ENCODE data around the gene CHRNB1. TPM values are rescaled to one million over a fixed set of nuclear protein-coding genes. Genes with fewer than 3 reads are reported as not detected.

Gene CHRNB1
- total and polyA plus RNA-seq, 2 donors (not counting 1 experiment from before 2014, with no cell fraction given), result 6.2 to 7.2 TPM

GRCh38 chr17:7411427-7411750, 33.5 kb upstream of the CHRNB1 start:
- POLR2A ChIA-PET, result interaction anchor here (0.6 to 1.1 kb wide), 2 partner anchors 145 to 275 kb away, joined by 4 to 5 read pairs; no protein-coding TSS in a partner anchor

More at GRCh38 chr17:7411427-7411750, 33.5 kb upstream of the CHRNB1 start:
- no peak overlapping the region for H3K27ac Mint-ChIP-seq
- 96% methylated on average over 5 of the region's 8 CpGs for WGBS (ENCODE audit: insufficient coverage)
- intact Hi-C loops (cut with micrococcal nuclease), result no loop called here
- peaks cover 4% of the 10 kb centered on the region for H3K4me1 Mint-ChIP-seq
- TF ChIP-seq EZH2 (IDR thresholded peaks at IDR 0.05; ENCODE audit: borderline replicate concordance, insufficient read depth, low read depth, low read length, poor library complexity, severe bottlenecking) (no peak), CTCF (IDR thresholded peaks at IDR 0.05) (no peak)
- peaks cover 27% of the 10 kb centered on the region for H3K27me3 Mint-ChIP-seq
- no peaks in the 10 kb centered on the region for H3K9me3 Mint-ChIP-seq (ENCODE audit: insufficient read depth)
- H3K4me3 Mint-ChIP-seq, result no peak overlapping the region
- Histone ChIP-seq H3K27ac (ENCODE audit: low read length in 2 of 2) (no peak overlapping the region), H3K27me3 (replicated peaks in 1 of 4; ENCODE audit: control extremely low read depth in 1 of 4, control insufficient read depth in 3 of 4, insufficient read depth in 4 of 4, low read length in 3 of 4) (peaks cover 0 to 18% (median 0%) of the 10 kb centered on the region in 4 experiments), H3K9me3 (ENCODE audit: control extremely low read depth in 1 of 3, control insufficient read depth in 2 of 3, insufficient read depth in 1 of 3, low read length in 2 of 3) (no peaks in the 10 kb centered on the region), H3K79me2 (ENCODE audit: control insufficient read depth, insufficient read depth, low read length) (no peaks in the 10 kb centered on the region), H3K9ac (ENCODE audit: low read length) (no peak overlapping the region), H4K20me1 (ENCODE audit: control insufficient read depth, insufficient read depth, low read length, poor library complexity, severe bottlenecking) (no peaks in the 10 kb centered on the region), H3K4me2 (replicated peaks; ENCODE audit: low read depth, low read length, poor library complexity, severe bottlenecking) (no peak overlapping the region), H3K36me3 (replicated peaks in 1 of 2; ENCODE audit: control extremely low read depth in 1 of 2, control insufficient read depth in 1 of 2, extremely low read depth in 1 of 2, insufficient read depth in 2 of 2, low read length in 1 of 2) (no peaks in the 10 kb centered on the region), H3K4me1 (ENCODE audit: control insufficient read depth in 2 of 2, insufficient read depth in 2 of 2, low read length in 2 of 2) (peaks cover 0 to 5% of the 10 kb centered on the region in 2 donors), H2AFZ (ENCODE audit: insufficient read depth, low read depth, low read length, poor library complexity, severe bottlenecking) (no peak overlapping the region), H3K4me3 (ENCODE audit: control extremely low read depth in 1 of 5, extremely low read depth in 1 of 5, insufficient read depth in 1 of 5, low read depth in 2 of 5, low read length in 4 of 5) (no peak overlapping the region)
- ATAC-seq (ENCODE audit: low read depth) (no peak), DNase-seq (no peak)
- CTCF ChIA-PET, result no interaction called here
